ENCODE measurements around the gene MAT1A. TPM values are rescaled to one million over a fixed set of nuclear protein-coding genes. Genes with fewer than 3 reads are reported as not detected.
"Not testable (repeated sequence)": the region's sequence is repeated elsewhere in the genome, so short reads cannot be mapped to it uniquely, and the experiment has no call there.

Gene MAT1A
- total RNA-seq, 1 donor from 2014 or later: not detected

GRCh38 chr10:80268938-80269588 is 20.4 kb downstream of the MAT1A start:
- no peak overlapping the region for H3K4me3 Mint-ChIP-seq (ENCODE audit: low read depth)
- H3K9me3 Mint-ChIP-seq: no peaks in the 10 kb centered on the region
- H3K36me3 Mint-ChIP-seq (ENCODE audit: low read depth): no peaks in the 10 kb centered on the region
- no peak overlapping the region for H3K27ac Mint-ChIP-seq
- intact Hi-C loops (cut with micrococcal nuclease): no loop called here
- H3K27me3 Mint-ChIP-seq (ENCODE audit: low read depth): peaks cover 10% of the 10 kb centered on the region
- H3K4me1 Mint-ChIP-seq (ENCODE audit: low read depth): no peaks in the 10 kb centered on the region
- DNase-seq (ENCODE audit: low spot score): no peak

- H3K4me3 Mint-ChIP-seq (ENCODE audit: low read depth): no peak overlapping the region
- no peaks in the 10 kb centered on the region for H3K36me3 Mint-ChIP-seq (ENCODE audit: low read depth)
- no peak for DNase-seq (ENCODE audit: low spot score)
- intact Hi-C loops (cut with micrococcal nuclease): no loop called here
- H3K27me3 Mint-ChIP-seq (ENCODE audit: low read depth): peaks cover 10% of the 10 kb centered on the region
- no peak overlapping the region for H3K27ac Mint-ChIP-seq
- no peaks in the 10 kb centered on the region for H3K4me1 Mint-ChIP-seq (ENCODE audit: low read depth)
- no peaks in the 10 kb centered on the region for H3K9me3 Mint-ChIP-seq
These were observed 21.2 kb downstream of the MAT1A start for GRCh38 chr10:80268266-80268665.

GRCh38 chr10:80266513-80266863 is 23.0 kb downstream of the MAT1A start:
- no peaks in the 10 kb centered on the region for H3K36me3 Mint-ChIP-seq (ENCODE audit: low read depth)
- intact Hi-C loops (cut with micrococcal nuclease): no loop called here
- H3K4me1 Mint-ChIP-seq (ENCODE audit: low read depth): no peaks in the 10 kb centered on the region

GRCh38 chr10:80265740-80266512 is 23.5 kb downstream of the MAT1A start:
- Mint-ChIP-seq H3K9me3 (no peaks in the 10 kb centered on the region), H3K4me1 (ENCODE audit: low read depth) (no peaks in the 10 kb centered on the region), H3K4me3 (ENCODE audit: low read depth) (no peak overlapping the region), H3K27ac (no peak overlapping the region), H3K27me3 (ENCODE audit: low read depth) (peaks cover 13% of the 10 kb centered on the region), H3K36me3 (ENCODE audit: low read depth) (no peaks in the 10 kb centered on the region)
- no peak for DNase-seq (ENCODE audit: low spot score)
- intact Hi-C loops (cut with micrococcal nuclease): no loop called here

More at GRCh38 chr10:80266513-80266863, 23.0 kb downstream of the MAT1A start:
- Mint-ChIP-seq H3K27ac (no peak overlapping the region), H3K27me3 (ENCODE audit: low read depth) (peaks cover 15% of the 10 kb centered on the region), H3K9me3 (no peaks in the 10 kb centered on the region), H3K4me3 (ENCODE audit: low read depth) (no peak overlapping the region)
- DNase-seq (ENCODE audit: low spot score): no peak

GRCh38 chr10:80264081-80265056 is 25.1 kb downstream of the MAT1A start:
- intact Hi-C loops (cut with micrococcal nuclease): no loop called here
- DNase-seq (ENCODE audit: low spot score): no peak
- Mint-ChIP-seq H3K27me3 (ENCODE audit: low read depth) (peaks cover 12% of the 10 kb centered on the region), H3K36me3 (ENCODE audit: low read depth) (no peaks in the 10 kb centered on the region), H3K4me1 (ENCODE audit: low read depth) (no peaks in the 10 kb centered on the region), H3K9me3 (no peaks in the 10 kb centered on the region), H3K4me3 (ENCODE audit: low read depth) (no peak overlapping the region), H3K27ac (no peak overlapping the region)

- no peak overlapping the region for H3K27ac Mint-ChIP-seq
- peaks cover 7% of the 10 kb centered on the region for H3K27me3 Mint-ChIP-seq (ENCODE audit: low read depth)
- no peak for DNase-seq (ENCODE audit: low spot score)
- intact Hi-C loops (cut with micrococcal nuclease): no loop called here
- no peak overlapping the region for H3K4me3 Mint-ChIP-seq (ENCODE audit: low read depth)
- no peaks in the 10 kb centered on the region for H3K9me3 Mint-ChIP-seq
- no peaks in the 10 kb centered on the region for H3K4me1 Mint-ChIP-seq (ENCODE audit: low read depth)
- no peaks in the 10 kb centered on the region for H3K36me3 Mint-ChIP-seq (ENCODE audit: low read depth)
These were observed 28.0 kb downstream of the MAT1A start for GRCh38 chr10:80261316-80262030.

GRCh38 chr10:80260295-80261243 is 28.9 kb downstream of the MAT1A start:
- H3K4me1 Mint-ChIP-seq (ENCODE audit: low read depth): no peaks in the 10 kb centered on the region
- no peak overlapping the region for H3K27ac Mint-ChIP-seq
- H3K4me3 Mint-ChIP-seq (ENCODE audit: low read depth): no peak overlapping the region
- H3K36me3 Mint-ChIP-seq (ENCODE audit: low read depth): no peaks in the 10 kb centered on the region
- intact Hi-C loops (cut with micrococcal nuclease): loop anchor here (1.0 kb wide), 1 partner anchor 117 kb away; no protein-coding TSS in a partner anchor
- no peak for DNase-seq (ENCODE audit: low spot score)
- H3K27me3 Mint-ChIP-seq (ENCODE audit: low read depth): peaks cover 9% of the 10 kb centered on the region
- no peaks in the 10 kb centered on the region for H3K9me3 Mint-ChIP-seq

DNA sequence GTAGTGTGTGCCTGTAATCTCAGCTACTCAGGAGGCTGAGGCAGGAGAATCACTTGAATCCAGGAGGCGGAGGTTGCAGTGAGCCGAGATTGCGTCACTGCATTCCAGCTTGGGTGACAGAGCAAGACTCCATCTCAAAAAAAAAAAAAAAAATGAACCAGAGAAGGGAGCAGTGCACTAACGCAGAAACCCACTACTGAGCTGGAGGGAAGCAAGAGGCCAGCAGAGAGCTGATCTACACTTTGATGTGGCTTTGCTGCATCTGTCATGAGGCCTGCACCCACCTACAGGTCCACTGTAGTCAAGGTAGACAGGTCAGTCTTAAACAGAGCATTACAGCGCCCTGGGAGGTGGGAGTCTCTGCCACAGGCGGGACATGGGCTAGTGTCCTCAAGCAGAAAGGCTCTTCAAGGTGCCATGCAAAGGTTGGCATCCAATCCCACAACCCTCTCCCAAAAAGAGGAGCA is 30.0 kb downstream of the MAT1A start:
- no peak for DNase-seq (ENCODE audit: low spot score)
- Mint-ChIP-seq H3K9me3 (no peaks in the 10 kb centered on the region), H3K36me3 (ENCODE audit: low read depth) (no peaks in the 10 kb centered on the region), H3K4me1 (ENCODE audit: low read depth) (no peaks in the 10 kb centered on the region), H3K27ac (no peak overlapping the region), H3K4me3 (ENCODE audit: low read depth) (no peak overlapping the region), H3K27me3 (ENCODE audit: low read depth) (peaks cover 6% of the 10 kb centered on the region)
- intact Hi-C loops (cut with micrococcal nuclease): loop anchor here (10.0 kb wide), 1 partner anchor 755 kb away; no protein-coding TSS in a partner anchor

GRCh38 chr10:80256798-80257197 is 32.7 kb downstream of the MAT1A start:
- H3K27me3 Mint-ChIP-seq (ENCODE audit: low read depth); H3K9me3 Mint-ChIP-seq; H3K36me3 Mint-ChIP-seq (ENCODE audit: low read depth); H3K4me3 Mint-ChIP-seq (ENCODE audit: low read depth); DNase-seq (ENCODE audit: low spot score); H3K27ac Mint-ChIP-seq: not testable (repeated sequence)
- intact Hi-C loops (cut with micrococcal nuclease): loop anchor here (10.0 kb wide), 1 partner anchor 752 kb away; no protein-coding TSS in a partner anchor
- peaks cover 17% of the 10 kb centered on the region for H3K4me1 Mint-ChIP-seq (ENCODE audit: low read depth)

DNA sequence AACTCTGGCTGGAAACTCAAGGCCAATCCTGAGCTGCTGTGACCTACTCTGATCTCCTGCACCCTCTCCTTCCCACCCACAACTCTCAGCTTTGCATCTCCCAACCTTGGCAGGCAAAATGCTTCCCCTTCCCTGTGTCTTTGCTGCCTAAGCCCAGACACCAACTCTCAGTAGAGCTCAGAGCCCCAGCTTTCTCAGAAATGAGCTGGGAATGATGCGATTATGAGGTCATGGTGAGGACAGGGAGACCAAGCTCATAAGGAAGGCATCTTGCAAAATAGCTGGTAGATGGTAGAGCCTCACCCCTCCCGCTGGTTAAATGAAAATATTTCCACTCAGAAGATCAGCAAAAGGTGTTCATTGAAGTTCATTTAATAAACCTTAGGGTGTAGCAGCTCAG is 34.7 kb downstream of the MAT1A start:
- H3K9me3 Mint-ChIP-seq; H3K4me3 Mint-ChIP-seq (ENCODE audit: low read depth); DNase-seq (ENCODE audit: low spot score); H3K36me3 Mint-ChIP-seq (ENCODE audit: low read depth); H3K27me3 Mint-ChIP-seq (ENCODE audit: low read depth); H3K27ac Mint-ChIP-seq: not testable (repeated sequence)
- intact Hi-C loops (cut with micrococcal nuclease): loop anchor here (5.0 to 10.0 kb wide), 2 partner anchors 52 to 750 kb away; no protein-coding TSS in a partner anchor
- H3K4me1 Mint-ChIP-seq (ENCODE audit: low read depth): peaks cover 18% of the 10 kb centered on the region

DNA sequence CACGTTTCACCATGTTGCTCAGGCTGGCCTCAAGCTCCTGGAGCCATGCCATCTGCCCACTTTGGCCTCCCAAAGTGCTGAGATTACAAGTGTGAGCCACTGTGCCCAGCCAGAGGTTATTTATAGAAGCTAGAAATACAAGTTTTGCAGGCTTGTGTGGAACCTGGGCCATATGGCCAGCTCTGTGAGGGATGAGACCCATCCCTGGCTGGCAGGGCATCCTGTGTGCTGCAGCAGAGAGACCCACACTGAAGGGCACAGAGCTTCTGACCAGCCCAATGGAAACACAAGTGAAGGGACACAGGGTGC is 35.5 kb downstream of the MAT1A start:
- peaks cover 18% of the 10 kb centered on the region for H3K4me1 Mint-ChIP-seq (ENCODE audit: low read depth)
- H3K9me3 Mint-ChIP-seq; H3K27ac Mint-ChIP-seq; H3K36me3 Mint-ChIP-seq (ENCODE audit: low read depth); H3K27me3 Mint-ChIP-seq (ENCODE audit: low read depth); H3K4me3 Mint-ChIP-seq (ENCODE audit: low read depth); DNase-seq (ENCODE audit: low spot score): not testable (repeated sequence)
- intact Hi-C loops (cut with micrococcal nuclease): loop anchor here (5.0 to 10.0 kb wide), 2 partner anchors 52 to 749 kb away; no protein-coding TSS in a partner anchor

Data from activated T-helper 2 cell treated with anti-CD3 and anti-CD28 coated beads, Interferon-gamma antibody, Interleukin-2, Interleukin-4, amounts not matched to agents 10 μg/mL and 5 μg/mL and 100 μg/mL, durations not matched to agents 14 hours and 24 hours and 36 hours (primary cell).